Measurements from ENCODE around the gene SPON1.

Gene SPON1

DNA sequence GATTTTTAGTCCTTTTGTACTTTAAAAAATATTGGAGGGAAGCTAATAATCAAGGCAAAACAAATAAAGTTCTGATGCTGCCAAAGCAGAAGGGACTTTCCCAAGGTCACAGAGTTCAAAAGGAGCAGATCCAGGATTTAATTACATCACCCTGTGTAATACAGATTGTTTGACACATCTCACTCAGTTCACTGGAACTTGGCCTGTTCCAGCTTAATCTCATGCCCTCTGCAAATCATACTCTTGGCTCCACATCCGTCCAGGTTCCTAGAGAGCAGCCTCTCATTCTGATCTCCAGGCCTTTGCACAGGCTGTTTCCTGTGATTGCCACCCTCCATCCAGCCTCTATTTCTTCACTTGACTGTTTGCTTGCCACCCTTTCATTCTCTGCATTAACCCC, 151.7 kb downstream of the SPON1 start:
- H4K20me1 ChIP-seq (ENCODE audit: insufficient read depth, low read length), result no peaks in the 10 kb centered on the region
- no peak overlapping the region for H2AFZ ChIP-seq (ENCODE audit: low read depth, low read length)
- ATAC-seq (ENCODE audit: insufficient read depth, low read depth) (no peak), DNase-seq (no peak)
- TF ChIP-seq, protein P1, sequence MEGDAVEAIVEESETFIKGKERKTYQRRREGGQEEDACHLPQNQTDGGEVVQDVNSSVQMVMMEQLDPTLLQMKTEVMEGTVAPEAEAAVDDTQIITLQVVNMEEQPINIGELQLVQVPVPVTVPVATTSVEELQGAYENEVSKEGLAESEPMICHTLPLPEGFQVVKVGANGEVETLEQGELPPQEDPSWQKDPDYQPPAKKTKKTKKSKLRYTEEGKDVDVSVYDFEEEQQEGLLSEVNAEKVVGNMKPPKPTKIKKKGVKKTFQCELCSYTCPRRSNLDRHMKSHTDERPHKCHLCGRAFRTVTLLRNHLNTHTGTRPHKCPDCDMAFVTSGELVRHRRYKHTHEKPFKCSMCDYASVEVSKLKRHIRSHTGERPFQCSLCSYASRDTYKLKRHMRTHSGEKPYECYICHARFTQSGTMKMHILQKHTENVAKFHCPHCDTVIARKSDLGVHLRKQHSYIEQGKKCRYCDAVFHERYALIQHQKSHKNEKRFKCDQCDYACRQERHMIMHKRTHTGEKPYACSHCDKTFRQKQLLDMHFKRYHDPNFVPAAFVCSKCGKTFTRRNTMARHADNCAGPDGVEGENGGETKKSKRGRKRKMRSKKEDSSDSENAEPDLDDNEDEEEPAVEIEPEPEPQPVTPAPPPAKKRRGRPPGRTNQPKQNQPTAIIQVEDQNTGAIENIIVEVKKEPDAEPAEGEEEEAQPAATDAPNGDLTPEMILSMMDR (IDR thresholded peaks at IDR 0.05; ENCODE audit: borderline replicate concordance, extremely low read depth, low read length, poor library complexity, severe bottlenecking), result no peak
- no peak for TF ChIP-seq EZH2 (IDR thresholded peaks at IDR 0.05; ENCODE audit: borderline replicate concordance, low read depth, low read length, severe bottlenecking)
- no peak overlapping the region for H3K27ac ChIP-seq (ENCODE audit: low read length)
- no peak overlapping the region for H3K4me2 ChIP-seq (ENCODE audit: insufficient read depth, low read length)
- H3K79me2 ChIP-seq (ENCODE audit: insufficient read depth, low read length), result no peaks in the 10 kb centered on the region
- H3K9me3 ChIP-seq (ENCODE audit: insufficient read depth, low read length, severe bottlenecking), result no peaks in the 10 kb centered on the region
- no peak overlapping the region for H3K9ac ChIP-seq (ENCODE audit: low read depth, low read length)
- peaks cover 5% of the 10 kb centered on the region for H3K27me3 ChIP-seq (ENCODE audit: insufficient read depth, low read length, poor library complexity)
- no peaks in the 10 kb centered on the region for H3K36me3 ChIP-seq (ENCODE audit: insufficient read depth, low read length)
- no peak overlapping the region for H3K4me3 ChIP-seq (ENCODE audit: low read depth in 1 of 2, low read length in 2 of 2)
- no peaks in the 10 kb centered on the region for H3K4me1 ChIP-seq (ENCODE audit: insufficient read depth, low read length)

DNA sequence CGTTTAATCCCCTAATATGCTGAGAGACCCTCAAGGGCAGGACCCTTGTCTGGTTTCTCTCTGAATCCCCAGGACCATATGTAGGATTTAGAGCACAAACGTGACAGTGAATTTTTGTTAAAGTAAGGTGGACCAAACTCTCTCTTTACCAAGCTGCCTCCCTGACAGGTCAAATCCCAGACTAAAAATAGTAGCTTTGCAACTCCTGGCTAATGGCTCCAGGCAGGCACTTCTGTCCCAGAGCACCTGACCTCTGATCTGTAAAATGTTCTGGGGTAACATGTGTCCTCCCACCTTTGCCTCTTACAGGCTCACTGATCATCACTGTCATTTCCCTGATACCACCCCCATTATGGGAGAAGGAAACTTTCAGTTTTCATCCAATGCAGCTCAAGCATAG, 152.3 kb downstream of the SPON1 start:
- no peak for DNase-seq
- Histone ChIP-seq H3K4me2 (ENCODE audit: insufficient read depth, low read length) (no peak overlapping the region), H3K27me3 (ENCODE audit: insufficient read depth, low read length, poor library complexity) (peaks cover 5% of the 10 kb centered on the region), H4K20me1 (ENCODE audit: insufficient read depth, low read length) (no peaks in the 10 kb centered on the region), H2AFZ (ENCODE audit: low read depth, low read length) (no peak overlapping the region), H3K27ac (ENCODE audit: low read length) (no peak overlapping the region), H3K79me2 (ENCODE audit: insufficient read depth, low read length) (no peaks in the 10 kb centered on the region), H3K36me3 (ENCODE audit: insufficient read depth, low read length) (no peaks in the 10 kb centered on the region), H3K9ac (ENCODE audit: low read depth, low read length) (no peak overlapping the region), H3K9me3 (ENCODE audit: insufficient read depth, low read length, severe bottlenecking) (no peaks in the 10 kb centered on the region), H3K4me3 (ENCODE audit: low read depth in 1 of 2, low read length in 2 of 2) (no peak overlapping the region), H3K4me1 (ENCODE audit: insufficient read depth, low read length) (no peaks in the 10 kb centered on the region)
- TF ChIP-seq EZH2 (IDR thresholded peaks at IDR 0.05; ENCODE audit: borderline replicate concordance, low read depth, low read length, severe bottlenecking), result no peak
- TF ChIP-seq, protein P1 (IDR thresholded peaks at IDR 0.05; ENCODE audit: borderline replicate concordance, extremely low read depth, low read length, poor library complexity, severe bottlenecking), result no peak
- no peak for ATAC-seq (ENCODE audit: insufficient read depth, low read depth)

DNA sequence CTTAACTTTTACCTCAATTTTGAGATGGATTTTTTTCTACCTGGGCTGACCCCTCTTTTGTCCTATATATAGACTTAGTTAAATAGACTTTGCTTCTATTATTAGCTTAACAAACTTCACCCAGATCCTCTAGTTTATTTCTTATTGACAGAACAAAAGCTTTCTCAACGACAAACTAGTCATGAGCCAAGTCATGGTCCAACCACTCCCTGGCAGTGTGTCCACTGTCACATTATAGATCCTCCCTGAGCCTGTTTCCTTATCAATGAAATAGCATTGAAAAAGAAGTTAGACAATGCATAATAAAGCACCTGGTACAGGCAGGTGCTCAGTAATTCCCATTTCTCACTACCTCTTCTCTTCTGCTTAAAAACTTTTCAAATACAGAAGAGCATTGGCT, 155.1 kb downstream of the SPON1 start:
- Histone ChIP-seq H4K20me1 (ENCODE audit: insufficient read depth, low read length) (no peaks in the 10 kb centered on the region), H3K9ac (ENCODE audit: low read depth, low read length) (no peak overlapping the region), H3K36me3 (ENCODE audit: insufficient read depth, low read length) (no peaks in the 10 kb centered on the region), H2AFZ (ENCODE audit: low read depth, low read length) (no peak overlapping the region), H3K27me3 (ENCODE audit: insufficient read depth, low read length, poor library complexity) (no peaks in the 10 kb centered on the region), H3K4me3 (ENCODE audit: low read depth in 1 of 2, low read length in 2 of 2) (no peak overlapping the region), H3K4me2 (ENCODE audit: insufficient read depth, low read length) (no peak overlapping the region), H3K27ac (ENCODE audit: low read length) (no peak overlapping the region), H3K79me2 (ENCODE audit: insufficient read depth, low read length) (no peaks in the 10 kb centered on the region), H3K9me3 (ENCODE audit: insufficient read depth, low read length, severe bottlenecking) (no peaks in the 10 kb centered on the region), H3K4me1 (ENCODE audit: insufficient read depth, low read length) (no peaks in the 10 kb centered on the region)
- TF ChIP-seq, protein P1 (IDR thresholded peaks at IDR 0.05; ENCODE audit: borderline replicate concordance, extremely low read depth, low read length, poor library complexity, severe bottlenecking), result no peak
- no peak for TF ChIP-seq EZH2 (IDR thresholded peaks at IDR 0.05; ENCODE audit: borderline replicate concordance, low read depth, low read length, severe bottlenecking)
- ATAC-seq (ENCODE audit: insufficient read depth, low read depth) (no peak), DNase-seq (no peak)

DNA sequence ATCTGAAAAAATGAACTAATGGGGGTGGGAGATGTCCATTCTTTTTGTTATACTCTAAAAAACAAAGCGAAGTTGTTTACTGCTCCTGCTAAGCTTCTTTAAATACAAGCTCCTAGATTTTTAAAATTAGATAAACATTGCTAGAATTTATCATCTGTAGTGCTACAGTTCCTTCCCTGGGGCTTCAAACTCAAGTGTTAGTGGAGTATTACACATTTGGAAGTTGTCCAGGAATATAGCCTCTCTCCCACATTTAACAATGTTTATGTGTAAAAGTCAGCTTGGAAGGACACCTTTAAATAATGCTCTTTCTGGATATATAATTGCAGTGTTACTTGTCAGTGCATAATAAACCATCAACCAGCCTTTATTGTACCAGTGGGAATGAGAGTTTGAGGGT, 155.5 kb downstream of the SPON1 start:
- H3K27ac ChIP-seq (ENCODE audit: low read length), result no peak overlapping the region
- no peaks in the 10 kb centered on the region for H3K9me3 ChIP-seq (ENCODE audit: insufficient read depth, low read length, severe bottlenecking)
- ATAC-seq (ENCODE audit: insufficient read depth, low read depth), result no peak
- H3K4me1 ChIP-seq (ENCODE audit: insufficient read depth, low read length), result no peaks in the 10 kb centered on the region
- H2AFZ ChIP-seq (ENCODE audit: low read depth, low read length), result no peak overlapping the region
- H3K36me3 ChIP-seq (ENCODE audit: insufficient read depth, low read length), result no peaks in the 10 kb centered on the region
- H3K27me3 ChIP-seq (ENCODE audit: insufficient read depth, low read length, poor library complexity), result no peaks in the 10 kb centered on the region
- H3K9ac ChIP-seq (ENCODE audit: low read depth, low read length), result no peak overlapping the region
- TF ChIP-seq, protein P1 (IDR thresholded peaks at IDR 0.05; ENCODE audit: borderline replicate concordance, extremely low read depth, low read length, poor library complexity, severe bottlenecking), result no peak
- no peak for TF ChIP-seq EZH2 (IDR thresholded peaks at IDR 0.05; ENCODE audit: borderline replicate concordance, low read depth, low read length, severe bottlenecking)
- H4K20me1 ChIP-seq (ENCODE audit: insufficient read depth, low read length), result no peaks in the 10 kb centered on the region
- no peak overlapping the region for H3K4me2 ChIP-seq (ENCODE audit: insufficient read depth, low read length)
- no peak for DNase-seq
- H3K4me3 ChIP-seq (ENCODE audit: low read depth in 1 of 2, low read length in 2 of 2), result no peak overlapping the region
- H3K79me2 ChIP-seq (ENCODE audit: insufficient read depth, low read length), result no peaks in the 10 kb centered on the region
